GM23338 (cell line): ENCODE results near the gene SIM1.

Source experiments
- EZH2 ChIP-seq: fragments of 200-600 bp; sonication (generic); IDR thresholded peaks from one replicate; pipeline ENCODE4 v1.8.0; 2017; ENCODE audit warnings: antibody characterized with exemption, mild to moderate bottlenecking, low read depth; ENCODE audit not compliant: unreplicated experiment
- POLR2AphosphoS5 ChIP-seq: IDR thresholded peaks from 2 replicates; pipeline ENCODE4 v1.6.1; 2016; ENCODE audit warnings: antibody characterized with exemption, low read depth
- TF ChIP-seq, protein P1 (sequence below): IDR thresholded peaks from one replicate; pipeline ENCODE4 v1.6.1; 2018; ENCODE audit warnings: antibody characterized with exemption; ENCODE audit not compliant: unreplicated experiment
- TF ChIP-seq, protein P2 (sequence below), 2 experiments: fragments of 200-600 bp in 1 of 2; sonication (generic) in 1 of 2; conservative IDR thresholded peaks; 2 replicates each; pipeline versions ENCODE4 v1.5.1 to v1.6.1; 2016 to 2017; ENCODE audit warnings: antibody characterized with exemption in 2 of 2, low read depth in 2 of 2, mild to moderate bottlenecking in 2 of 2, moderate library complexity in 1 of 2

DNA sequence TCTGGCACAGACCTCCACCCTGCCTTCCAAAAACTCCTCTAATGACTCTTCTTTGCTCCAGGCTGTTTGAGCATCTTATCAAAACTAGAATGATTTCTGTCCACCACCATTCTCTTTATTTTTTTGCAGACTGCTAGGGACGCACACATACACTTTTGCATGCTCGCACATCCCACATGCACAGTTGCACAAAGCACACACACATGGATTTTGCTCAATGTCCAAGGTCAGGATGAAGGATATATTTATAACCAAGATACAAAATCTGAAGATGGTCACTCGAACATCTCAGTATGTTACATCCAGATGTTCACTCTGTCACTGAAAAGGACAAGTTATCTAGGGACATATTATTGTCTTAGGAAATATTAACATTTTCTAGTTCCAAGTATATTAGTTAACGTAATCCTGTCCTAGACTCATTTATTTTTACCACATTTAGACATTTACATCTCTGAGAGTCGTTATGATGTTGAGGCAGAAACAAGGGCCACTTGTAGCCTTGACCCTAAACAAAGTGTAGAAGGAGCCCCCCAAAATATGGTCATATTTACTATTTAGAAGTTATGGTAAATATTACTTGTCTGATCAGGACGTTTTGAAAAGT is 3.4 kb upstream of the SIM1 start:
- TF ChIP-seq, protein P1, sequence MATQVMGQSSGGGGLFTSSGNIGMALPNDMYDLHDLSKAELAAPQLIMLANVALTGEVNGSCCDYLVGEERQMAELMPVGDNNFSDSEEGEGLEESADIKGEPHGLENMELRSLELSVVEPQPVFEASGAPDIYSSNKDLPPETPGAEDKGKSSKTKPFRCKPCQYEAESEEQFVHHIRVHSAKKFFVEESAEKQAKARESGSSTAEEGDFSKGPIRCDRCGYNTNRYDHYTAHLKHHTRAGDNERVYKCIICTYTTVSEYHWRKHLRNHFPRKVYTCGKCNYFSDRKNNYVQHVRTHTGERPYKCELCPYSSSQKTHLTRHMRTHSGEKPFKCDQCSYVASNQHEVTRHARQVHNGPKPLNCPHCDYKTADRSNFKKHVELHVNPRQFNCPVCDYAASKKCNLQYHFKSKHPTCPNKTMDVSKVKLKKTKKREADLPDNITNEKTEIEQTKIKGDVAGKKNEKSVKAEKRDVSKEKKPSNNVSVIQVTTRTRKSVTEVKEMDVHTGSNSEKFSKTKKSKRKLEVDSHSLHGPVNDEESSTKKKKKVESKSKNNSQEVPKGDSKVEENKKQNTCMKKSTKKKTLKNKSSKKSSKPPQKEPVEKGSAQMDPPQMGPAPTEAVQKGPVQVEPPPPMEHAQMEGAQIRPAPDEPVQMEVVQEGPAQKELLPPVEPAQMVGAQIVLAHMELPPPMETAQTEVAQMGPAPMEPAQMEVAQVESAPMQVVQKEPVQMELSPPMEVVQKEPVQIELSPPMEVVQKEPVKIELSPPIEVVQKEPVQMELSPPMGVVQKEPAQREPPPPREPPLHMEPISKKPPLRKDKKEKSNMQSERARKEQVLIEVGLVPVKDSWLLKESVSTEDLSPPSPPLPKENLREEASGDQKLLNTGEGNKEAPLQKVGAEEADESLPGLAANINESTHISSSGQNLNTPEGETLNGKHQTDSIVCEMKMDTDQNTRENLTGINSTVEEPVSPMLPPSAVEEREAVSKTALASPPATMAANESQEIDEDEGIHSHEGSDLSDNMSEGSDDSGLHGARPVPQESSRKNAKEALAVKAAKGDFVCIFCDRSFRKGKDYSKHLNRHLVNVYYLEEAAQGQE = no peak
- TF ChIP-seq EZH2 (peak; percentile 86), POLR2AphosphoS5 (no peak)
- TF ChIP-seq, protein P2, sequence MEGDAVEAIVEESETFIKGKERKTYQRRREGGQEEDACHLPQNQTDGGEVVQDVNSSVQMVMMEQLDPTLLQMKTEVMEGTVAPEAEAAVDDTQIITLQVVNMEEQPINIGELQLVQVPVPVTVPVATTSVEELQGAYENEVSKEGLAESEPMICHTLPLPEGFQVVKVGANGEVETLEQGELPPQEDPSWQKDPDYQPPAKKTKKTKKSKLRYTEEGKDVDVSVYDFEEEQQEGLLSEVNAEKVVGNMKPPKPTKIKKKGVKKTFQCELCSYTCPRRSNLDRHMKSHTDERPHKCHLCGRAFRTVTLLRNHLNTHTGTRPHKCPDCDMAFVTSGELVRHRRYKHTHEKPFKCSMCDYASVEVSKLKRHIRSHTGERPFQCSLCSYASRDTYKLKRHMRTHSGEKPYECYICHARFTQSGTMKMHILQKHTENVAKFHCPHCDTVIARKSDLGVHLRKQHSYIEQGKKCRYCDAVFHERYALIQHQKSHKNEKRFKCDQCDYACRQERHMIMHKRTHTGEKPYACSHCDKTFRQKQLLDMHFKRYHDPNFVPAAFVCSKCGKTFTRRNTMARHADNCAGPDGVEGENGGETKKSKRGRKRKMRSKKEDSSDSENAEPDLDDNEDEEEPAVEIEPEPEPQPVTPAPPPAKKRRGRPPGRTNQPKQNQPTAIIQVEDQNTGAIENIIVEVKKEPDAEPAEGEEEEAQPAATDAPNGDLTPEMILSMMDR (conservative IDR thresholded peaks at IDR 0.05; ENCODE audit: low read depth in 2 of 2) = no peak
